ENCODE results near the gene MACF1.
A peak's percentile ranks its signal among the peaks of the same experiment; 100 is the strongest.
"Not testable (repeated sequence)": the region's sequence is repeated elsewhere in the genome, so short reads cannot be mapped to it uniquely, and the experiment has no call there.

Gene MACF1

GRCh38 chr1:39497585-39497984, 293.1 kb downstream of the MACF1 start:
- DNase-seq (ENCODE audit: low spot score) = no peak
- no peak for TF ChIP-seq CTCF (IDR thresholded peaks at IDR 0.05; ENCODE audit: extremely low read depth, missing control alignments)

GRCh38 chr1:39498096-39498710, 293.7 kb downstream of the MACF1 start:
- DNase-seq (ENCODE audit: low spot score) = not testable (repeated sequence)

GRCh38 chr1:39498821-39499220, 294.3 kb downstream of the MACF1 start:
- DNase-seq (ENCODE audit: low spot score) = not testable (repeated sequence)

- no peak for TF ChIP-seq CTCF (IDR thresholded peaks at IDR 0.05; ENCODE audit: extremely low read depth, missing control alignments)
Observed at GRCh38 chr1:39499668-39500067, 295.2 kb downstream of the MACF1 start.

GRCh38 chr1:39500862-39501389, 296.4 kb downstream of the MACF1 start:
- DNase-seq (ENCODE audit: low spot score) = no peak
- TF ChIP-seq CTCF (IDR thresholded peaks at IDR 0.05; ENCODE audit: extremely low read depth, missing control alignments) = no peak

More at GRCh38 chr1:39499668-39500067, 295.2 kb downstream of the MACF1 start:
- no peak for DNase-seq (ENCODE audit: low spot score)

- no peak for TF ChIP-seq CTCF (IDR thresholded peaks at IDR 0.05; ENCODE audit: extremely low read depth, missing control alignments)
- DNase-seq (ENCODE audit: low spot score) = no peak
Observed at GRCh38 chr1:39501666-39502065, 297.2 kb downstream of the MACF1 start.

GRCh38 chr1:39504436-39504835, 299.9 kb downstream of the MACF1 start:
- DNase-seq (ENCODE audit: low spot score) = not testable (repeated sequence)

GRCh38 chr1:39505289-39505688, 300.8 kb downstream of the MACF1 start:
- no peak for TF ChIP-seq CTCF (IDR thresholded peaks at IDR 0.05; ENCODE audit: extremely low read depth, missing control alignments)
- no peak for DNase-seq (ENCODE audit: low spot score)

- DNase-seq (ENCODE audit: low spot score) = no peak
- TF ChIP-seq CTCF (IDR thresholded peaks at IDR 0.05; ENCODE audit: extremely low read depth, missing control alignments) = peak; percentile 12
Observed at GRCh38 chr1:39507230-39507928, 302.9 kb downstream of the MACF1 start.
